ENCODE results near the gene HOXA11.

- TF ChIP-seq EZH2 (IDR thresholded peaks at IDR 0.05; ENCODE audit: low read length, unreplicated experiment) = no peak
- TF ChIP-seq, protein P1, sequence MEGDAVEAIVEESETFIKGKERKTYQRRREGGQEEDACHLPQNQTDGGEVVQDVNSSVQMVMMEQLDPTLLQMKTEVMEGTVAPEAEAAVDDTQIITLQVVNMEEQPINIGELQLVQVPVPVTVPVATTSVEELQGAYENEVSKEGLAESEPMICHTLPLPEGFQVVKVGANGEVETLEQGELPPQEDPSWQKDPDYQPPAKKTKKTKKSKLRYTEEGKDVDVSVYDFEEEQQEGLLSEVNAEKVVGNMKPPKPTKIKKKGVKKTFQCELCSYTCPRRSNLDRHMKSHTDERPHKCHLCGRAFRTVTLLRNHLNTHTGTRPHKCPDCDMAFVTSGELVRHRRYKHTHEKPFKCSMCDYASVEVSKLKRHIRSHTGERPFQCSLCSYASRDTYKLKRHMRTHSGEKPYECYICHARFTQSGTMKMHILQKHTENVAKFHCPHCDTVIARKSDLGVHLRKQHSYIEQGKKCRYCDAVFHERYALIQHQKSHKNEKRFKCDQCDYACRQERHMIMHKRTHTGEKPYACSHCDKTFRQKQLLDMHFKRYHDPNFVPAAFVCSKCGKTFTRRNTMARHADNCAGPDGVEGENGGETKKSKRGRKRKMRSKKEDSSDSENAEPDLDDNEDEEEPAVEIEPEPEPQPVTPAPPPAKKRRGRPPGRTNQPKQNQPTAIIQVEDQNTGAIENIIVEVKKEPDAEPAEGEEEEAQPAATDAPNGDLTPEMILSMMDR (conservative IDR thresholded peaks at IDR 0.05; ENCODE audit: low read depth, low read length) = no peak
Measured at GRCh38 chr7:27204851-27205322, 19.9 kb upstream of the HOXA11 start.

Data from PC-3 (cell line).